DMS153 treated with DMSO at 0.1 percent for 48 hours (cell line): Measurements from ENCODE around the gene ZEB1.

Source experiments
- DNase-seq: peaks from one replicate; lab custom pipeline; 2025; ENCODE audit not compliant: unreplicated experiment; lab: John Stamatoyannopoulos, UW

The ZEB1 gene

GRCh38 chr10:31318854-31319601 is at the start of gene ZEB1:
ZEB1 (plus strand) TSS chr10:31319216; CDS start chr10:31319235, 19 bp downstream.
- peak; percentile 58 for DNase-seq

DNA sequence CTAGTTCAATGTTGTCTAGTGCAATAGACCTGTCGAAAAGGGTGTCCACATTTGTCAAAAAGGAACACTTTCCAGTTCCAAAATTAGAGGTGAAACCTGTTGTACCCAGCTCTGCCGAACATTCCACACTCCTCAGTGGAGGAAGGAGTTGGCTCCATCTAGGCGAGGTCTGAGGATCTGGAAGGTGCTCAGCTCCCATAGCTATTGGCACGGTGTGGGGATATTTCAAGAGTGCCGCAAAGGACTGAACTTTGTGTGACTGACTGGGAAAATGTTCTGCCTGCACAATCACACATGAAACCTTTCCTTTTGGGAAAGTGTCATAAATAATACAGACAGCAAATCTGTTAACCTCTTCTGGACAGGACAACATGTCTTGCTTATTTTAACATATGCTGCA is 48.1 kb upstream of the ZEB1 start:
- no peak for DNase-seq

DNA sequence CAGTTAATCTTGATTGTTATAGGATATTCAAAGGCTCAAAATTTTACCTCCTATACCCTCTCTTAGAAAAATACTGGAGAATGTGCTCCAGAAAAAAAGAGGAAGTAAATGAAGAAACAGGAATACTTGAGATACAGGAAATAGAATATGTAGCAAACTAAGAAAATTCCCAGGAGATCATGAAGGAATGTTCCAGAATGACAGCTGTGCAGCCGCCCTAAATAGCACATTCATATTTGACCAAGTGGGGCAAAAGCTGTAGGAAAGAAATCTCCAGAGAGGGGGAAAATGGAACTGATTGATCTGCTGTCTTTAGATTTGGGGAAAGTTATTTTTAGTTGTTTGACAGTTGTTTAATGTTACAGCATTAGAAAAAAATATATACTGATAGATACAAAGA is 46.2 kb upstream of the ZEB1 start:
- no peak for DNase-seq

DNA sequence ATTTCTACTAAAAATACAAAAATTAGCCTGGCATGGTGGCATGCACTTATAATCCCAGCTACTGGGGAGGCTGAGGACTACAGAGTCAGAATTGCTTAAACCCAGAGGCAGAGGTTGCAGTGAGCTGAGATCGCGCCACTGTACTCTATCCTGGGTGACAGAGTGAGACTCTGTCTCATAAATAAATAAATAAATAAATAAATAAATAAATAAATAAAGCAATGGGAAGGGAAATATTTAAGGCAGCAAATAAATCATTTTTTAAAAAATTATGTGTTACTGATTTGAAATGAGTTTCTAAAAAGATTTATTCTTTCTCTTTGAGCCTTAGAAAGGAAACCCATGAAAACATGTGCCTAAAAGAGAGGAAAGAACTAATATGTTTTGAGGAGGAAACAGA is 45.2 kb upstream of the ZEB1 start:
- DNase-seq: no peak

- no peak for DNase-seq
Measured at GRCh38 chr10:31274310-31274709, 44.7 kb upstream of the ZEB1 start.

GRCh38 chr10:31278279-31278941 is 40.6 kb upstream of the ZEB1 start:
- DNase-seq: no peak

DNA sequence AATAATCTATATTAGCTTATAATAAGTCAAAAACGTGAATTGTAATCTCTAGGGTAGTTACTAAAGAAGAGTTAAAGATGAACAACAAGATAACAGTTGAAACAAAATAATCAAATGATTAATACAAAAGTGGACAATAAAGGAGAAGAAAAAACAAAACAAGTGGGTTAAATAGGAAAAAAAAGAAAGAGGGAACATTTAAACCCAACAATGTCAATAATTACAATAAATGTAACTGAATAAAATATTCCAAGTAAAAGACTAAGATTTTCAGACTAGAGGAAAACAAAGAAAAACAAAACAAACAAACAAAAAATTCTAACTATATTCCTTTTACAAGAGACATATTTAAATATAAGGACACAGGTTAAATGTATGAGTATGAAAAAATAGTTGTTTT is 38.0 kb upstream of the ZEB1 start:
- no peak for DNase-seq

DNA sequence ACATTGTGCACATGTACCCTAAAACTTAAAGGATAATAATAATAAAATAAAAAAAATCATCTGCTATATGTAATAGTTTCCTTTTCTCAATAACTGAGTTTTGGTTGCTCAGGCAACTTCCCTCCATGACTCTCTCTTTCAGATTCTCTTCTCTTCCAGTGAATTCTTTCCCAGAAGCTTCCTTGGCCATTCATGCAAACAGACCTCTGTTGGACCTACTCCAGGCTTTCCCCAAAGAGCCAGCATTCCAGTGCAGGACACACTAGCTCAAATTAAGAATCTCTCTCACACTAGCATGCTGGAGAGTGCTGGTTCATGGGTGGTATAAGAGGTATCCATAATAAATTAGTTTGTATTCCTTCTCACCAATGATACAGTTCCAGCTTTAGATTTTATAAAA is 31.0 kb upstream of the ZEB1 start:
- DNase-seq: no peak

- DNase-seq: no peak
Measured at GRCh38 chr10:31288962-31289361, 30.1 kb upstream of the ZEB1 start.

- DNase-seq: no peak
Measured at GRCh38 chr10:31290386-31290785, 28.6 kb upstream of the ZEB1 start.

GRCh38 chr10:31291123-31291522 is 27.9 kb upstream of the ZEB1 start:
- DNase-seq: no peak

DNA sequence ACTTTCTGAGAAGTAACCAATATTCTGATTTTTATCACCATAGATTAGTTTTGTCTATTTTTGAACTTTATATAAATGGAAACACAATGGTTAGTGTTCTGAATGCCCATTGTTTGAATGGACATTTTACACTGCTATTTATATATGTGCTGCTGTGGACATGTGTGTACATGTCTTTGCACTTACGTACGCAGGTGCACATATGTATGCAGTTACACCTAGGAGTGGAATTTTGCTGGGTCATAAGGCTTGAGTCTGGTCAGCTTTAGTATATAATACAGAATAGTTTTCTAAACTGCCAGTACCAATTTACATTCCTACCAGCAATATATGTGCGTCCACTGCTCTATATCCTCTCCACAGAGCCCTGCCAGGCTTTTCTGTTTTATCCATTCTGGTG is 24.5 kb upstream of the ZEB1 start:
- DNase-seq: no peak

GRCh38 chr10:31296754-31297153 is 22.3 kb upstream of the ZEB1 start:
- DNase-seq: no peak

GRCh38 chr10:31299119-31299518 is 19.9 kb upstream of the ZEB1 start:
- no peak for DNase-seq

DNA sequence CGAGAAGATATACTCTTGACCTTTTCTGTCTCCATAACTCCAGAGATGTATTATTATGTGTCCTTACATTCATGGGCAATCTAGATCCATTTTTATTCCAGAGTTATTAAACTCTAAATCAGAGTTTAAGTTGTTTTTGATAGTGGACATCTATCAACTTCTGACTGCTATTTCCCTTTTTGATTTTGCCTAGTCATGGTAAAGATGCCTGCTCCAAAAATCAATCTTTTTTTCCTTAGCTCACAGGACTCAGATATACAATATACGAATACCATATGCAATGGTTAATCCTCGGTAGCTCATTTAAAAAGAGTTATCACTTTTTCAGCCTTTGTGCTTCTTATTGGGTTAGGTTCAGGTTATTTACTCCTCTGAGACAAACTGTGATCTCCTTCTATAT is 15.8 kb upstream of the ZEB1 start:
- DNase-seq: no peak

GRCh38 chr10:31304291-31304970 is 14.6 kb upstream of the ZEB1 start:
- DNase-seq: no peak

GRCh38 chr10:31313396-31313795 is 5.6 kb upstream of the ZEB1 start:
- DNase-seq: no peak

DNA sequence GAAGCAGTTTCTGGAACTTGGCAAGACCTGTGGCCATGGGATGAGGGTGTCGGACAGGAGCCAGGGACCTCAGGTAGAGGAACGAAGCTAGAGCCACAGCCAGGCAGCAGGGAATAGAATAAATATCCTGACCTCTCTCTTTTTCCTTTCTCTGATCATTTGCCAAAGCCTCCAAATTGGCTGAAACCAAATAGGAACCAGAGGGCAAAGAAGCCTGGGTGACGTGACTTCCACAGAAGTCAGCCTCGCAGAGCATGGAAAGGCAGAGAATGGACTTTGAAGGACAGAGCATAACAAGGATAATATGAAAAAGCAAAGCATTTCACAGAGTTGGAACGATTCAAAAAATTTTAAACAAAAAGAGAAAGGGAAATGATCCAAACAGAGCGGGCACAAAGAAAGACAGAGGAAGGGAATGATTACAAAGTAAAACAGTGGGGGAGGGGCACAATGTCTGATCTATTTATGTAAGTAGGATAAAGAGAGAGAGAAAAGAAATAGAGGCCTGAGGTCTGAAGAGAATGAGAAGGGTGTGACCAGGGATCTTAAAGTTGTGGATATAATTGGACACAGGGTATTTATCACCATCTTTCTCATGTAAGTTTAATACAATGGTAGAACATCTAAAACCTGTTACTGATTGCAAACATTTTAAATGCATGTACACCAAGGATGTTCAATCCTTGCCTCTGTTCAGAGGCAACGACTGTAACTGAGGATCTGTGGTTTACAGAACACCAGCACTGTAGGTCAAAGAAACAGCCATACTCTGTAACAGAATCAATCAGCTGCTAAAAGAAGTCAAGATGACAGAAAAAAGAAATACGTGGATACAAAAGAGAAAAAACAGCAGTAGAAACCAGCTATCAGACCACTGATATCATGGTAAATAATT is 4.5 kb upstream of the ZEB1 start:
- no peak for DNase-seq

DNA sequence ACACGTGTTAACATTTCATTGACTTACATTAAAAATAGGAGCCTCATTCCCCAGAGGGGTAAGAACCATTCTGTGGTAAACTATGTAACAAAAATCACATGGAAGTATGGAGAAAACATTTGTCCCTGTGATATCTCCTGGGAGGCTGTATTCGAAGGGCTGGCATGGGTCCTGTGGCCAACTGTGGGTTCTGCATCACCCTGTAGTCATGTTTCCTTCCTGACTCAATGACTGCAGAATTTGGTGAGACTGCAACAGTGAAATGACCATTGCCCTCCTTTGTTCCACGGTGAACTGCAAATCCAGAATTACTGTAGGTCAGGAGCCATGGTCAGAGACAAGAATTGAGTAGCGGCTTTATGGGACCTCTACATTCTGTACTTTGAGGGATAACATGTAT is 3.6 kb upstream of the ZEB1 start:
- DNase-seq: no peak

- no peak for DNase-seq
Measured at GRCh38 chr10:31317171-31317570, 1.8 kb upstream of the ZEB1 start.

DNA sequence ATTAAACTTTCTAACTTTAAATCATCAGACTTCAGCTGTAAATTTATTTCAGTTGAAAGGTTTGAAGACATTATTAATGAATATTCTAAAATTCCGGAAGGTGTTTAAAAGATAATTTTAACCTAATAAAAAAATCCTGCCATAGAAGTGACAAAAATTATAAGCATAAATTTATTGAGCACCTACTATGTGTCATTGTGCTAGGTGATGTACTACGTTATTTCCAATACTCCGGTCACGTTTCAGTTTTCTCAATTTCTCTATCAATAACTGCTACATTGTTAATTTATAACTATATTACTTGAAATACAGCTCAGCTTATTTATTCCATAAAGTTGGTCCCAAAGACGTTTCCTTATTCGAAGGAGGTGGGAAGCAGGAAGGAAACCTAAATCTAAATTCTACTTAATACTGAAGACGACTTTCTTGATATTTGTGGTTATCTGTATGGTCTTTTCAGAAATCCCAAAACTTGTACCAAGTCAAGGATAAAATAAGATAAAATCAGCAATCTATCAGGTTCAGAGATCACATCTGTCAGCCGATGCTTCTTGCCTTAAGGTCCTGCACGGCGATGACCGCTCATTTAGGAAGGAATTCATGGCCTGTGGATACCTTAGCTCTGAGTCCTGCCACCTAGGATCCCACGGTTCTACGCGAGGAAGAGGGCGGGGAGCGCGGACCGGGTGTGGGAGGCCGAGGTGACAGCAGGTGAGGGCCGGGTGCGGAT is 1.2 kb upstream of the ZEB1 start:
- no peak for DNase-seq
